K562 (cell line): Measurements from ENCODE around the gene NARF. TPM values are rescaled to one million over a fixed set of nuclear protein-coding genes. Genes with fewer than 3 reads are reported as not detected.
A peak's percentile ranks its signal among the peaks of the same experiment; 100 is the strongest.

Experiments used
- ARID3A ChIP-seq: IDR thresholded peaks from 2 replicates; pipeline ENCODE4 v1.6.1; 2012; ENCODE audit warnings: low read depth, low read length, improper control_type of control experiment, borderline replicate concordance
- CBX3 ChIP-seq, 2 experiments: IDR thresholded peaks; 1 replicate in 1 of 2; 2 replicates in 1 of 2; pipeline ENCODE4 v1.6.1; 2012; ENCODE audit warnings: inconsistent platforms in 2 of 2, low read length in 2 of 2, borderline replicate concordance in 1 of 2, control low read depth in 1 of 2
- CBX8 ChIP-seq: fragments of 200-600 bp; sonication (generic); IDR thresholded peaks from 2 replicates; pipeline ENCODE4 v1.6.1; 2012; ENCODE audit warnings: borderline replicate concordance, mixed run types, low read depth, mild to moderate bottlenecking, moderate library complexity, mixed read lengths, low read length, control low read depth, inconsistent platforms; ENCODE audit not compliant: poor library complexity, severe bottlenecking; ENCODE audit errors: extremely low read depth
- CHCHD3 ChIP-seq: fragments of 250-450 bp; sonication (Bioruptor Pico); IDR thresholded peaks from 2 replicates; pipeline ENCODE4 v2.1.2; 2022; ENCODE audit warnings: mild to moderate bottlenecking
- CHD1 ChIP-seq: fragments of 200-600 bp; sonication (generic); IDR thresholded peaks from one replicate; pipeline ENCODE4 v1.6.1; 2012; ENCODE audit warnings: mild to moderate bottlenecking, moderate library complexity, low read length, inconsistent platforms
- DACH1 ChIP-seq: fragments of 450-650 bp; IDR thresholded peaks from 2 replicates; pipeline ENCODE4 v1.6.1; 2018; ENCODE audit not compliant: partially characterized antibody
- ELF1 ChIP-seq: fragments of 200-800 bp; sonication (Bioruptor generic); IDR thresholded peaks from 2 replicates; pipeline ENCODE4 v1.6.1; 2016; ENCODE audit warnings: missing genetic modification characterization, missing compliant biosample characterization
- ETV1 ChIP-seq: fragments of 450-650 bp; conservative IDR thresholded peaks from 2 replicates; pipeline ENCODE4 v1.6.1; 2016; ENCODE audit warnings: missing genetic modification characterization, control low read depth, low read depth, missing compliant biosample characterization
- FOXJ2 ChIP-seq: fragments of 200-800 bp; sonication (Bioruptor generic); IDR thresholded peaks from 2 replicates; pipeline ENCODE4 v1.6.1; 2016; ENCODE audit warnings: missing genetic modification characterization, missing compliant biosample characterization
- IRF2 ChIP-seq: sonication (generic); formaldehyde crosslinking; IDR thresholded peaks from 2 replicates; pipeline ENCODE4 v1.8.1; 2022; ENCODE audit warnings: mild to moderate bottlenecking, missing genetic modification reagents
- MTA1 ChIP-seq: fragments of 450-650 bp; IDR thresholded peaks from 2 replicates; pipeline ENCODE4 v1.6.1; 2017; ENCODE audit warnings: borderline replicate concordance
- PCBP2 ChIP-seq: fragments of 200-400 bp; formaldehyde crosslinking; IDR thresholded peaks from 2 replicates; pipeline ENCODE4 v1.6.1; 2018; ENCODE audit warnings: low read length, low read depth, mild to moderate bottlenecking, moderate library complexity; ENCODE audit not compliant: poor library complexity, severe bottlenecking
- PHTF2 ChIP-seq: fragments of 250-450 bp; sonication (Bioruptor Pico); IDR thresholded peaks from 2 replicates; pipeline ENCODE4 v1.5.0; 2021; ENCODE audit warnings: mild to moderate bottlenecking
- SMAD2 ChIP-seq: fragments of 150-350 bp; IDR thresholded peaks from 2 replicates; pipeline ENCODE4 v1.6.1; 2014; ENCODE audit warnings: low read depth, mild to moderate bottlenecking, low read length
- SNRNP70 ChIP-seq: fragments of 200-400 bp; formaldehyde crosslinking; optimal IDR thresholded peaks from 2 replicates; pipeline ENCODE3; 2017; ENCODE audit warnings: low read depth, low read length
- SRSF7 ChIP-seq: fragments of 200-400 bp; formaldehyde crosslinking; optimal IDR thresholded peaks from 2 replicates; pipeline ENCODE3; 2017; ENCODE audit warnings: mild to moderate bottlenecking, low read depth, low read length
- TCFL5 ChIP-seq: fragments of 250-450 bp; sonication (Bioruptor Pico); conservative IDR thresholded peaks from 2 replicates; pipeline ENCODE4 v1.6.1; 2021; ENCODE audit warnings: mild to moderate bottlenecking, moderate library complexity, matching md5 sums
- WHSC1 ChIP-seq: IDR thresholded peaks from one replicate; pipeline ENCODE4 v1.6.1; 2012; ENCODE audit warnings: low read length, control low read depth, inconsistent platforms
- ZNF311 ChIP-seq: fragments of 250-450 bp; sonication (Bioruptor Pico); IDR thresholded peaks from 2 replicates; pipeline ENCODE4 v1.4.0; 2020; ENCODE audit warnings: mild to moderate bottlenecking, moderate library complexity
- ZNF668 ChIP-seq: fragments of 250-450 bp; sonication (Bioruptor Pico); IDR thresholded peaks from 2 replicates; pipeline ENCODE4 v1.8.0; 2022; ENCODE audit warnings: mild to moderate bottlenecking, inconsistent platforms
- ZNF778 ChIP-seq: fragments of 450-650 bp; formaldehyde crosslinking; IDR thresholded peaks from 2 replicates; pipeline ENCODE4 v1.4.0; 2020; ENCODE audit warnings: mild to moderate bottlenecking, moderate library complexity
- polyA plus RNA-seq, 8 experiments: library from polyadenylated mRNA; depleted of rRNA in 4 of 8; stranded (reverse) in 5 of 8; unstranded in 3 of 8; fragments of >200 nt; fragmentation: Nextera tagmentation in 2 of 8; fragmentation: Illumina TruSeq in 1 of 8; extraction: Ambion mirVana in 2 of 8; extraction: Trizol in 1 of 8; gene quantifications; 2 replicates each; pipeline versions ENCODE4 v1.2.1 to v1.2.3, GENCODE V29; 2011 to 2014; ENCODE audit warnings: inconsistent platforms in 1 of 8, missing spikeins in 1 of 8
- total RNA-seq, 7 experiments: library from RNA; depleted of rRNA in 6 of 7; stranded (reverse); fragments of >200 nt in 6 of 7; fragmentation: Illumina TruSeq in 2 of 7; extraction: Trizol in 2 of 7; gene quantifications; 2 replicates each; pipeline versions ENCODE4 v1.2.1 to v1.2.3, GENCODE V29; 2011 to 2021; ENCODE audit warnings: low replicate concordance in 1 of 7
- TF ChIP-seq, protein P1 (sequence below): fragments of 250-450 bp; sonication (Bioruptor Pico); IDR thresholded peaks from 2 replicates; pipeline ENCODE4 v1.8.0; 2022; ENCODE audit warnings: moderate library complexity, mild to moderate bottlenecking, inconsistent platforms
- TF ChIP-seq, protein P2 (sequence below): IDR thresholded peaks from 2 replicates; pipeline ENCODE4 v1.6.1; 2016; ENCODE audit warnings: missing genetic modification characterization, missing compliant biosample characterization
- TF ChIP-seq, protein P3 (sequence below): fragments of 250-450 bp; sonication (Bioruptor Pico); IDR thresholded peaks from 2 replicates; pipeline ENCODE4 v1.5.0; 2021

Gene NARF
- total and polyA plus RNA-seq, 9 of the 15 experiments (the other 6 are each of a cell fraction or from before 2014, with no cell fraction given), result 60.4 to 423 (median 132) TPM

- 0 out of 2 replicates have a peak, but pooled peaks have one; percentile 28 for TF ChIP-seq CHCHD3 (CRISPR knock-in tag)
- TF ChIP-seq ZNF311 (CRISPR knock-in tag), result no peak
- TF ChIP-seq, protein P1, sequence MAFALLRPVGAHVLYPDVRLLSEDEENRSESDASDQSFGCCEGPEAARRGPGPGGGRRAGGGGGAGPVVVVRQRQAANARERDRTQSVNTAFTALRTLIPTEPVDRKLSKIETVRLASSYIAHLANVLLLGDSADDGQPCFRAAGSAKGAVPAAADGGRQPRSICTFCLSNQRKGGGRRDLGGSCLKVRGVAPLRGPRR, result no peak
- TF ChIP-seq, protein P2, sequence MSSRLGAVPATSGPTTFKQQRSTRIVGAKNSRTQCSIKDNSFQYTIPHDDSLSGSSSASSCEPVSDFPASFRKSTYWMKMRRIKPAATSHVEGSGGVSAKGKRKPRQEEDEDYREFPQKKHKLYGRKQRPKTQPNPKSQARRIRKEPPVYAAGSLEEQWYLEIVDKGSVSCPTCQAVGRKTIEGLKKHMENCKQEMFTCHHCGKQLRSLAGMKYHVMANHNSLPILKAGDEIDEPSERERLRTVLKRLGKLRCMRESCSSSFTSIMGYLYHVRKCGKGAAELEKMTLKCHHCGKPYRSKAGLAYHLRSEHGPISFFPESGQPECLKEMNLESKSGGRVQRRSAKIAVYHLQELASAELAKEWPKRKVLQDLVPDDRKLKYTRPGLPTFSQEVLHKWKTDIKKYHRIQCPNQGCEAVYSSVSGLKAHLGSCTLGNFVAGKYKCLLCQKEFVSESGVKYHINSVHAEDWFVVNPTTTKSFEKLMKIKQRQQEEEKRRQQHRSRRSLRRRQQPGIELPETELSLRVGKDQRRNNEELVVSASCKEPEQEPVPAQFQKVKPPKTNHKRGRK (tag), result no peak
- TF ChIP-seq ELF1 (tag), result peak; percentile 64; the same call in 1 of the 2 replicates
- TF ChIP-seq ARID3A, result no peak
- no peak for TF ChIP-seq ZNF668 (CRISPR knock-in tag)
- TF ChIP-seq MTA1, result no peak
- TF ChIP-seq SNRNP70, result no peak
- TF ChIP-seq TCFL5 (CRISPR knock-in tag), result no peak
- no peak for TF ChIP-seq CHD1
- no peak for TF ChIP-seq PHTF2
- no peak for TF ChIP-seq IRF2
- no peak for TF ChIP-seq WHSC1
- TF ChIP-seq, protein P3, sequence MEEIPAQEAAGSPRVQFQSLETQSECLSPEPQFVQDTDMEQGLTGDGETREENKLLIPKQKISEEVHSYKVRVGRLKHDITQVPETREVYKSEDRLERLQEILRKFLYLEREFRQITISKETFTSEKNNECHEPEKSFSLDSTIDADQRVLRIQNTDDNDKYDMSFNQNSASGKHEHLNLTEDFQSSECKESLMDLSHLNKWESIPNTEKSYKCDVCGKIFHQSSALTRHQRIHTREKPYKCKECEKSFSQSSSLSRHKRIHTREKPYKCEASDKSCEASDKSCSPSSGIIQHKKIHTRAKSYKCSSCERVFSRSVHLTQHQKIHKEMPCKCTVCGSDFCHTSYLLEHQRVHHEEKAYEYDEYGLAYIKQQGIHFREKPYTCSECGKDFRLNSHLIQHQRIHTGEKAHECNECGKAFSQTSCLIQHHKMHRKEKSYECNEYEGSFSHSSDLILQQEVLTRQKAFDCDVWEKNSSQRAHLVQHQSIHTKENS (CRISPR knock-in tag), result no peak
- TF ChIP-seq CBX3 (IDR thresholded peaks at IDR 0.05; ENCODE audit: borderline replicate concordance in 1 of 2, low read length in 2 of 2), result no peak; a peak in 1 of 3 replicates
- 0 out of 2 replicates have a peak, but pooled peaks have one; percentile 3 for TF ChIP-seq ETV1 (tag)
- TF ChIP-seq SRSF7, result no peak
- no peak for TF ChIP-seq CBX8
- TF ChIP-seq PCBP2, result no peak
- no peak for TF ChIP-seq DACH1
- no peak for TF ChIP-seq ZNF778
- TF ChIP-seq SMAD2, result no peak
- 0 out of 2 replicates have a peak, but pooled peaks have one; percentile 31 for TF ChIP-seq FOXJ2
These were observed at the start of gene NARF (continued) for GRCh38 chr17:82458179-82458884.
